ENCODE results near the gene CDH4.

CDH4 gene

GRCh38 chr20:61594198-61594597 lies 342.1 kb downstream of the CDH4 start:
- in situ Hi-C loops (cut with MboI; ENCODE audit: low sequenced_read_pairs) = no loop called here

DNA sequence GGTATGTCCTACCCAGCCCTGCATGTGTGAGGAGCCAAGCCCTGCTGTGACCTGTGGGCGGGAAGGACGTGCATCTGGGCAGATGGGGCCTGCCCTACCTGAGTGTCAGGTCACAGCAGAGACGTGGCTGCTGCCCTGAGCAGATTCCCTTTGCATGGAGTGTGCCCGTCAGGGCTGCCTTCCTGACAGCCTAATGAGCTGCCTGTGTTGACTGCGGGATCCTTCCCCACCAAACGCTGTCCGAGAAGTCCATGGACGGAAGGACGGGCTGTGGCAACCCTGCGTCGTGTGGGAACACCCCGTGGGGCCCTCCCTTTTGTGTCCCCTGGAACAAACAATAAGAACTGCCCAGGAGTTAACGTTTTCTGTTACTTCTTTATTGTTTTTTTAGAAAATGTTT lies 343.2 kb downstream of the CDH4 start:
- in situ Hi-C loops (cut with MboI; ENCODE audit: low sequenced_read_pairs) = no loop called here

- in situ Hi-C loops (cut with MboI; ENCODE audit: low sequenced_read_pairs) = no loop called here
Measured at GRCh38 chr20:61596687-61597330, 344.7 kb downstream of the CDH4 start.

DNA sequence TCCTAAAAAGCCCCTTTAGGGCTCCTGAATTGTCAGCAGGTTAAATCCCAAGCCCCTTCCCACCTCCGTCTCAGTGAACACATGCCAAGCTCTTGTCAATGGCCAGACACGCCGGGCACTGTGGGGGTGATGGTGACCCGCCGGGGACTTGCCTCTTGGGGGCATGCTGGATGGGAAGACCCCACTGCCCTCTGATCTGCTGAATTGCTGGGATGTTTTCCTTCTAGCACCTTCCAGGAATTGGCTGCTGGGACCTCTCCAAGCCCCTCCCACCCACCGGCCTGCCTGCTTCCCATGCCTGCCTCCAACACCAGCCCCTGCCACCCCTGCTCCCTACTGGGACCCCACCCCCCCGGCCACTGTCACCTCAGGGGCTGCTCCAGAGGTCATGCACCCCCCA lies 345.9 kb downstream of the CDH4 start:
- in situ Hi-C loops (cut with MboI; ENCODE audit: low sequenced_read_pairs) = no loop called here

DNA sequence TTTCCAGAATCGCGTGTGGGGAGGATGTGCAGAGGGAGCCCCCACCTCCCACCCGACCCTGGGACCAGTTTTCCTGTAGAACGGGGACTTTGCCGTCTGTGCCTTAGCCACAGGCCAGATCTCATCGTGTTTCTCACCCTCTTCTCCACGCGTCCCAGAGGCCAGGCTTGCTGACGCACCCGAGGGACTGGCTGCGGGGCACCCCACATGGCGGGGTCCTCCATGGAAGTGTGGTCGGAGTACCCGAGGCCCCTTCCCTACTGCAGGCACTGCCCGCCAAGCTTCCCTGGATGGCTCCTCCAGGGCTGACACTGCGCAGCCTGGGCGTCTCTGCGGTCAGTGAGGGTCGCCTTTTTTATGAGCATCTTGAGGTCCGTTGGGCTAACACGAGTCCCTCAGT lies 346.5 kb downstream of the CDH4 start:
- in situ Hi-C loops (cut with MboI; ENCODE audit: low sequenced_read_pairs) = no loop called here

DNA sequence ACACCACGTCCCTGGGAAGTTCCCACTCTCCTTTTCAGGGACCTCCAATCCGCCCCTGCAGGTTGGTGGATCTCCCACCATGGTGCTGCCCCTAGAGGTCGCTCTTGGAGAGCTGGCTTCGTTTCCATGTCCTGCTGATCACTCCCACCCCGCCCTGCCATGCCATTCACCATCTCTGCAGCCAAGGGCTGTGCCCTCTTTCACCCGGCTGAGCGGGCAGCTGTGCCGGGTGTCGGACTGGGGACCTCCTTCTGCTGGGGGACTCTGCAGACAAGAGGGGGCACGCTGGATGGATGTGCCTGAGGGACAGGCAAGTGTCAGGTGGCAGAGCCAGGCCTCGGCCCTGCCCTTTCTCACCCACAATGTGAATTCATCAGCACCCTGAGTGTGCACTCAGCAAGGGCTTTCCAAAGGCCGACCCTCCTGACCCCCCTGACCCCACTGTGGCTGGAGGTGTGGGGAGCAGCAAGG lies 347.0 kb downstream of the CDH4 start:
- in situ Hi-C loops (cut with MboI; ENCODE audit: low sequenced_read_pairs) = no loop called here

- in situ Hi-C loops (cut with MboI; ENCODE audit: low sequenced_read_pairs) = no loop called here
Measured at GRCh38 chr20:61599541-61599992, 347.5 kb downstream of the CDH4 start.

- in situ Hi-C loops (cut with MboI; ENCODE audit: low sequenced_read_pairs) = no loop called here
Measured at GRCh38 chr20:61600016-61600415, 348.0 kb downstream of the CDH4 start.

DNA sequence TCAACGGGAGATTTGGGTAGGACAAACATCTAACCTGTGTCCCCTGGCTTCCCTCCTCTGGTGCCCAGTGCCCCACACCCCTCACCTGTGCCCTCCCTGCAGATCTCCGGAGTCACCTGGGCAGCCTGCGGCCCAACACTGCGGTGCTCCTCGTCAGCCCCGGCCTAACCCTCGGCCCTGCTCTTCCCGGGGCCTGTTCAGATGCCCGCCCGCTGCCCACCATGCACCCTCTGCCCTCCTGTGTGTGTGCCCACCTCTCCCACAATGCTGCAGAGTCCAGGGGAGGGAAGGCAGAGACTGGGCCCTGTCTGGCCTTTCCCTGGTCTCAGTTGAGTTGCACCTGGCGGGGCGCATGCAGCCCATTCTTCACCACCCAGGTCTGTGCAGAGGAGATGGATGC lies 349.3 kb downstream of the CDH4 start:
- in situ Hi-C loops (cut with MboI; ENCODE audit: low sequenced_read_pairs) = no loop called here

GRCh38 chr20:61601853-61602252 lies 349.8 kb downstream of the CDH4 start:
- in situ Hi-C loops (cut with MboI; ENCODE audit: low sequenced_read_pairs) = no loop called here

DNA sequence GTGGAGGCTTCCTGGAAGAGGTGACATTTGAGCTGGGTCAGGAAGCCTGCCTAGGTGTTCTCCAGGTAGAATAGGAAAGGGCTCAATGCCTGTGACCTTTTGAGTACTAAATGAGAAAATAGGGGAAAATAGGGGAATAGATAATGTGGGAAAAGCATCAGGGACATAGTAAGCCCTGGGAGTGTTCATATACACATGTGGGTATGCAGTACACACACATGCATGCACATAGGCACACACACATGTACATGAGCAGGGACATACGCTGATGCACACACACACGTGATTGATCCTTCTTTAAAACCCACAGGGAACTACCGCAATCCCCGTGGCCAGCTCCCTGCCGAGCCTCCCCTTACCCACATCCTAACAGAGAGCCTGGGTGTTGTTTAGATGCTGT lies 351.7 kb downstream of the CDH4 start:
- in situ Hi-C loops (cut with MboI; ENCODE audit: low sequenced_read_pairs) = no loop called here

GRCh38 chr20:61604549-61604948 lies 352.5 kb downstream of the CDH4 start:
- in situ Hi-C loops (cut with MboI; ENCODE audit: low sequenced_read_pairs) = no loop called here

DNA sequence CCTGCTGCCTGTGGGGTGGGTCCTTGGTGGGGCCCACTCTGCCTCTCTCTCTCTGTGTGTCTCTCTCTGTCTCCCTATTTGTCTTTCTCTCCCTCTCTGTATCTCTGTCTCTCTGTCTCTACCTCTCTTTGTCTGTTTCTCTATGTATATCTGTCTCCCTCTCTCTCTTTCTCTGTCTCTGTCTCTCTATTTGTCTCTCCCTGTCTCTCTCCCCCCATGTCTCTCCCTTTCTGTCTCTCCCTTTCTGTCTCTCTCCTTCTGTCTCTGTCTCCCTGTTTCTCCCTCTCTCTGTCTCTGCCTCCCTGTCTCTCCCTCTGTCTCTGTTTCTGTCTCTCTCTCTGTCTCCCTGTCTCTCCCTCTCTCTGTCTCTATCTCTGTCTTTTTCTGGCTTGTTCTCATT lies 353.2 kb downstream of the CDH4 start:
- in situ Hi-C loops (cut with MboI; ENCODE audit: low sequenced_read_pairs) = no loop called here

DNA sequence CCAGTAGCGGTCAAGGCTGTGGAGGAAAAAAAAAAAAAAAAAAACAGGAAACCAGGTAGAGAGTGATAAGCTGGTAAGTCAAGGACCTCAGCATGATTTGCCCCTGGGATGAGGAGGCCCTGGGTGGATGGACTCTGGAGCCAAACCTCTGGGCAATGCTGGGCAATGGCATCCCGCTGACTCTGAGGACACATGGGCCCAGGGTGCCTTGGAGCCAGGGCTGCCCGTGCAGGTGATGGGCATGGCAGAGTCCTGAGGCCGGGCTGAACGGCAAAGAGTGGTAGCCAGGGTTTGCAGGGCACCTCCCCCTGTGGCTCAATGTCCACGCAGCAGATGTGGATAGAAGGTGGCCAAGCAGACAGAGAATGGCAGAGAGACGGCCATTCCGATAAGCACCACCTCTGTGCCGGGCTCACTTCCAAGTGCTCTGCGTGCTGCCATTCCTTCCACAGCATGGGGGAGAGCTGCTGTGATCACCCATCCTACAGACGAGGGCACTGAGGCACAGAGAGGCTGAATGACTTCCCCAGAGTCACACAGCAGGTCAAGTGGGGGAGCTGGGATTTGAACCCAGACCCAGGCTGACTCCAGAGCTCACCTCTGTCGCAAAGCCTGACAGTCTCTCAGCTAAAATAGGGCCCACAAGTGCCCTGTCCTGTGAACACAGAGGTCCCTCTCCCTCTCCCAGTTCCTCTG lies 353.9 kb downstream of the CDH4 start:
- in situ Hi-C loops (cut with MboI; ENCODE audit: low sequenced_read_pairs) = no loop called here

- in situ Hi-C loops (cut with MboI; ENCODE audit: low sequenced_read_pairs) = no loop called here
Measured at GRCh38 chr20:61608275-61609085, 356.4 kb downstream of the CDH4 start.

- in situ Hi-C loops (cut with MboI; ENCODE audit: low sequenced_read_pairs) = no loop called here
Measured at GRCh38 chr20:61609461-61609860, 357.4 kb downstream of the CDH4 start.

DNA sequence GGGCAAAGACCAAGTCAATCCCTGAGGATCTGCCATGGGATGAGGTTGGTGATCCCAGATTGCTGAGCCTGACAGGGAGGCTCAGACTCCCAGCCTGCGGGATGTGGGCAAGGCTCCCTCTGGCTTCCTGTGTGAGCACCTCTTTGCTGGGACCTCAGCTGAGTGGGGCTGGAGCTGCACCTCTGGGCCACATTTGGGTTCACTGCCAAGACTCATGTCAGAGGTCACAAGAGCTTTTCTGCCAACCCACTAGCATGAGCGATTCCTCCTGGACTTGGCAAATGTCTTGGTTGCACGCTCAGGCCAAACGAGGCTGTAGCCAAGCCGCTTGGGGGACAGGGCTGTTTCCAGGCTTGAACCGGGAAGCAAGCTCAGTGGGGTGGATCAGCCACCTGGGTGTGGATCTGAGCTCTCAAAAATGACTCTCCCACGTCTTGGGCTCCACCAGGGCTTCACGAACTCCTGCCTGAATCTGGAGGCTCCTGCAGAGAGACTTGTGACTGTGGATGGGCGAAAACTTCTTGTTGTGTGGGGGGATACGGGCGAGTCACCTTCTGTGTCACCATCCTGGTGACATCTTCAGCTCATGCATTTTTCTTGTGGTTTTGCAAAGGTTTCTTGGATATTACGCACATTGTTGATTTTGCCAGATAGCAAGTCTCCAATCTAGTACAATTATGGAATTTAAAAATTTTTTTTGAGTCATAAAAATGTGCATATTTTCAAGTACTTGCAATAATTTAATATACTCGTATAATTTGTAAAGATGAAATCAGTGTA lies 359.5 kb downstream of the CDH4 start:
- in situ Hi-C loops (cut with MboI; ENCODE audit: low sequenced_read_pairs) = no loop called here

- in situ Hi-C loops (cut with MboI; ENCODE audit: low sequenced_read_pairs) = no loop called here
Measured at GRCh38 chr20:61613917-61614705, 362.1 kb downstream of the CDH4 start.

GRCh38 chr20:61614706-61615100 lies 362.6 kb downstream of the CDH4 start:
- in situ Hi-C loops (cut with MboI; ENCODE audit: low sequenced_read_pairs) = no loop called here

DNA sequence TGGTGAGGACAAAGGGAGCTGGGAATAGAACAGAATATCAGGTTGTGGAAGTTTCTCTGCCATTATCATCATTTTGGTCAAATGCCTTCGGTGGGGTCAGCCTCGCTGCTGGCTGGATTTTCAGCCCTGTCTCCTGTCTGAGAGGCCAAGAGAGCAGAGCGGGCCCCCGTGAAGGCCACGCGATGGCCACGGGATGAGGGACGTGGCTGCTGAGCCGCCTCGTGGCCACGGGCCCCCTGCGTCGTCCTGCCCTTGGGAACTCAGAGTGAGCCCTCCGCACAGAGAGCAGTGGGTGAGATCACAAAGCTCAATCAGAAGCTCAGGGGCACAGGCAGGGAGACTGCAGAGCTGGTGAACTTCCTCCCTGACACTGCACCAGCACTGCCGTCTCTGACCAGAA lies 363.7 kb downstream of the CDH4 start:
- in situ Hi-C loops (cut with MboI; ENCODE audit: low sequenced_read_pairs) = no loop called here

Measured in HL-60/S4 treated with phorbol 12-myristate 13-acetate at 8.2 ng/mL for 4 days and 3 days (cell line).